Uterus (tissue), 4 donors: ENCODE results near the gene GALNTL6. TPM values are rescaled to one million over a fixed set of nuclear protein-coding genes. Genes with fewer than 3 reads are reported as not detected.

ENCODE experiments used
- DNase-seq, 2 donors: peaks; one replicate each; pipeline ENCODE4 v3.0.0-alpha.2; 2019 to 2020
- H3K27ac ChIP-seq, 2 donors: fragments of 200-600 bp; sonication (generic); 1 replicate in 1 of 2; 2 replicates in 1 of 2; pipeline ENCODE4 v1.5.1; 2016 to 2018
- H3K27me3 ChIP-seq, 2 donors: fragments of 200-600 bp; sonication (generic); one replicate each; pipeline ENCODE4 v1.5.1; 2018 to 2019; ENCODE audit warnings: control low read depth in 1 of 2
- H3K36me3 ChIP-seq, 2 donors: fragments of 200-600 bp; sonication (generic); one replicate each; pipeline ENCODE4 v1.5.1; 2019; ENCODE audit warnings: control low read depth in 1 of 2
- H3K4me1 ChIP-seq, 2 donors: fragments of 200-600 bp; sonication (generic); one replicate each; pipeline ENCODE4 v1.5.1; 2018 to 2019; ENCODE audit warnings: control low read depth in 1 of 2
- H3K4me3 ChIP-seq, 2 donors: fragments of 200-600 bp; sonication (generic); 1 replicate in 1 of 2; 2 replicates in 1 of 2; pipeline ENCODE4 v1.5.1; 2018 to 2019; ENCODE audit warnings: mild to moderate bottlenecking in 1 of 2
- H3K9me3 ChIP-seq, 2 donors: fragments of 200-600 bp; sonication (generic); one replicate each; pipeline ENCODE4 v1.5.1; 2019; ENCODE audit warnings: control low read depth in 1 of 2
- POLR2A ChIP-seq, 2 donors: fragments of 450-650 bp; IDR thresholded peaks; one replicate each; pipeline ENCODE4 v1.6.1; 2016; ENCODE audit warnings: antibody characterized with exemption in 2 of 2, mild to moderate bottlenecking in 1 of 2, moderate library complexity in 1 of 2
- intact Hi-C: fragments of 100-400 bp; cut with DNase I; formaldehyde crosslinking; loops from one replicate; pipeline ENCODE4 v1.15.1; 2023; ENCODE audit warnings: low total_unique reads
- total RNA-seq, 4 donors: library from RNA; depleted of rRNA in 3 of 4; stranded (reverse); fragments of >200 nt in 3 of 4; gene quantifications; one replicate each; pipeline versions ENCODE4 v1.1.0 to v1.2.4, GENCODE V29; 2014 to 2023
- TF ChIP-seq, protein P1 (sequence below), 4 experiments: fragments of 200-600 bp in 2 of 4; fragments of 450-650 bp in 2 of 4; sonication (generic) in 2 of 4; IDR thresholded peaks; one replicate each; pipeline ENCODE4 v1.5.1; 2016 to 2019; ENCODE audit warnings: antibody characterized with exemption in 4 of 4, mild to moderate bottlenecking in 2 of 4, moderate library complexity in 1 of 4
- donor health status: DM: yes; HTN: yes; CAD: no.

Gene GALNTL6
- total RNA-seq, 4 donors from 2014 or later = 2.6 TPM; not detected in 3

DNA sequence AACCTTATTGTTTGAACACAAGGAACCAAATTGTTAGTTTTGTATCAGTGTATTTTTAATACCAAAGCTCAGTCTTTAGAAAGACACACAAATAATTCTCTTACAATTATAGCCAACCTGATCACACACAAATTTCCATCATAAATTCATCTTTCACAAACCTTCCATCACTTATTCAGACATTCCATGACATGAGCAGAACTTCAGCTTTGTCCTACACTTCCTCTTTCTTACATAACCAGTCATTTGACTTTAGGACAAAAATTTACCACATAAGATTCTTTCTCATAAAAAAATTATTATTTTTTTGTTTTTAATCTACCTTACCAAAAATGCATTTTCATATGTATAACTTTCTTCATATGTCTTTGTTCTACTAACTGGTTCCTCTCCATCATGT, 312.2 kb downstream of the GALNTL6 start:
- Histone ChIP-seq H3K27me3 (no peaks in the 10 kb centered on the region), H3K4me1 (no peaks in the 10 kb centered on the region), H3K4me3 (no peak overlapping the region), H3K9me3 (no peaks in the 10 kb centered on the region), H3K36me3 (no peaks in the 10 kb centered on the region), H3K27ac (no peak overlapping the region)
- no peak for DNase-seq
- TF ChIP-seq, protein P1, sequence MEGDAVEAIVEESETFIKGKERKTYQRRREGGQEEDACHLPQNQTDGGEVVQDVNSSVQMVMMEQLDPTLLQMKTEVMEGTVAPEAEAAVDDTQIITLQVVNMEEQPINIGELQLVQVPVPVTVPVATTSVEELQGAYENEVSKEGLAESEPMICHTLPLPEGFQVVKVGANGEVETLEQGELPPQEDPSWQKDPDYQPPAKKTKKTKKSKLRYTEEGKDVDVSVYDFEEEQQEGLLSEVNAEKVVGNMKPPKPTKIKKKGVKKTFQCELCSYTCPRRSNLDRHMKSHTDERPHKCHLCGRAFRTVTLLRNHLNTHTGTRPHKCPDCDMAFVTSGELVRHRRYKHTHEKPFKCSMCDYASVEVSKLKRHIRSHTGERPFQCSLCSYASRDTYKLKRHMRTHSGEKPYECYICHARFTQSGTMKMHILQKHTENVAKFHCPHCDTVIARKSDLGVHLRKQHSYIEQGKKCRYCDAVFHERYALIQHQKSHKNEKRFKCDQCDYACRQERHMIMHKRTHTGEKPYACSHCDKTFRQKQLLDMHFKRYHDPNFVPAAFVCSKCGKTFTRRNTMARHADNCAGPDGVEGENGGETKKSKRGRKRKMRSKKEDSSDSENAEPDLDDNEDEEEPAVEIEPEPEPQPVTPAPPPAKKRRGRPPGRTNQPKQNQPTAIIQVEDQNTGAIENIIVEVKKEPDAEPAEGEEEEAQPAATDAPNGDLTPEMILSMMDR (IDR thresholded peaks at IDR 0.05) = no peak
- no peak for TF ChIP-seq POLR2A (IDR thresholded peaks at IDR 0.05)
- intact Hi-C loops = no loop called here

DNA sequence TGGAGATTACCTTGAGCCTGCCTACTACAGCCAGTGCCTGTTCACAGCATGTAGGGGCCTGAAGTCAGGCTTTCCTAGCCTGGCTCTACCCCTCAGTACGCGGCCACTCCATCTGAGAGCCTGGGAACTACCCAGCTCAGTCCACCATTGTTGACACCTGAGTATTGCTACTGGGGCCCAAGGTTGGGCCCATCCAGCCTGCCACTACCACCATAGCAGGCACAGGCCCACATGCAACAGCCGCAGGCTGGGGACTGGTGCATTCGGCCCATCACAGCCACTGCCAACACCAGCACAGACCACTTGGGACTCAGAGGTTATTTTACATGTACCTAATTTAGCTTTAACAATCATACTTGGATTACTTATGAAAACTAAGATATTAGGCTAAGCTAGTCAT, 314.0 kb downstream of the GALNTL6 start:
- no peaks in the 10 kb centered on the region for H3K27me3 ChIP-seq

DNA sequence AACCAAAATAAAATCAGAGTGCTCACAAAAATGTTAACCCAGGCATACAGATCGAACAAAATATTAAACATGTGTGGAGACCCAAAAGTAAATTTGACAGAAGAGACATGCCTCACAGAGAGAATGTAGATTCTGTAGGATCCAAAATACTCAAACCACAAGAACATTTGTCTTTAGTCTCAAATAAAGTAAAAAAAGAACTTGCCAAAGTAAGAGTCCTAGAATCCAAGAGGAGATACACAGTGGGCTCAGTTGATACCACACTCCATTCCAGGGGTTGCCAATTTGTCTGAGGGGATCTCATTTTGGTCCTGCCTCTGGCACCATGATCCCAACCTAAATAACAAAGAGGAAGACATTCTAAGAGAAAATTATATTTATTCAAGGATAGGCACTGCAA, 316.4 kb downstream of the GALNTL6 start:
- Histone ChIP-seq H3K27ac (no peak overlapping the region), H3K4me3 (no peak overlapping the region), H3K36me3 (no peaks in the 10 kb centered on the region), H3K27me3 (no peaks in the 10 kb centered on the region), H3K9me3 (no peaks in the 10 kb centered on the region), H3K4me1 (no peaks in the 10 kb centered on the region)
- DNase-seq = no peak
- TF ChIP-seq, protein P1 (IDR thresholded peaks at IDR 0.05) = no peak
- TF ChIP-seq POLR2A (IDR thresholded peaks at IDR 0.05) = no peak
- intact Hi-C loops = no loop called here

More for the DNA sequence above, 314.0 kb downstream of the GALNTL6 start:
- no peak for DNase-seq
- Histone ChIP-seq H3K36me3 (no peaks in the 10 kb centered on the region), H3K27ac (no peak overlapping the region), H3K9me3 (no peaks in the 10 kb centered on the region), H3K4me3 (no peak overlapping the region), H3K4me1 (no peaks in the 10 kb centered on the region)
- TF ChIP-seq, protein P1 (IDR thresholded peaks at IDR 0.05) = no peak
- no peak for TF ChIP-seq POLR2A (IDR thresholded peaks at IDR 0.05)
- intact Hi-C loops = no loop called here

DNA sequence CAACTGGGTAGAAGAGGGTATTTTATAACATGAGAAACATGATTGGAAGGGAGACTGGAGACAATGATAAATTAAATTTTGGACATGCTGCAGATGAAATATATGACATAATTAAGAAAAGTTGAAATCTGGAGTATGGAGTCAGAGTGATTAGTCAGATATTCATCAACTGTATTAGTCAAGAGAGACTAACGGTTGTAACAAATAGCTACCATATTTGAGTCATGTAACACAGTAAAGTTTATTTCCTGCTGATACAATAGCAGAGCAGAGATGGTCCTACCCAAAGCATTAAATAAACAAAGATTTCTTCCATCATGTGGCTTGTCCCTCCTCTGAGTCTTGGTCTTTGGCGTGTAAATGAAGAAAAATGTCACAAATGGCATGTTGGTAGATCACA, 321.3 kb downstream of the GALNTL6 start:
- no peaks in the 10 kb centered on the region for H3K36me3 ChIP-seq
- H3K4me1 ChIP-seq = no peaks in the 10 kb centered on the region
- intact Hi-C loops = no loop called here
- no peak for TF ChIP-seq POLR2A (IDR thresholded peaks at IDR 0.05)
- H3K9me3 ChIP-seq = no peaks in the 10 kb centered on the region
- DNase-seq = no peak
- no peaks in the 10 kb centered on the region for H3K27me3 ChIP-seq
- H3K4me3 ChIP-seq = no peak overlapping the region
- H3K27ac ChIP-seq = no peak overlapping the region

DNA sequence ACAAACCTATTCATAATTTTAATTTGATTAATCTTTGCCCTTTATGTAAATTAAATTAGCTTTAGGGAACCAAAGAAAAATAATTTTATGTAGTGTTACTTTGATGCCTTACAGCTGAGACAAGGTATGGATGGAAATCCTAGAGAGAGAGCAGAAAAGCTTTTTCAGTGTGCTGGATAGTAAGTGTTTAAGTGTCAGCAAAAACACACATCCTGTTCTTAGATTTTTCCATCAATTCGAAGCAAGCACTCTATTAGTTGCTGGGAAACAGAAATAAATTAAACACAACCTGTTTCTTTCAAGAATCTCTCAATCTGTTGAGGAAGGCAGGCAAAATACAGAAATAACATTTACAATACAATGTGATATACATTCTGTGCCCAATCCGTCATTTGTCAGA, 327.8 kb downstream of the GALNTL6 start:
- H3K27me3 ChIP-seq = no peaks in the 10 kb centered on the region
- no peak overlapping the region for H3K4me3 ChIP-seq
- no peak overlapping the region for H3K27ac ChIP-seq
- DNase-seq = no peak
- intact Hi-C loops = loop anchor here (10.0 kb wide), 1 partner anchor 1774 kb away; no protein-coding TSS in a partner anchor
- no peaks in the 10 kb centered on the region for H3K4me1 ChIP-seq
- no peaks in the 10 kb centered on the region for H3K9me3 ChIP-seq
- TF ChIP-seq POLR2A (IDR thresholded peaks at IDR 0.05) = no peak
- TF ChIP-seq, protein P1 (IDR thresholded peaks at IDR 0.05) = no peak
- no peaks in the 10 kb centered on the region for H3K36me3 ChIP-seq

DNA sequence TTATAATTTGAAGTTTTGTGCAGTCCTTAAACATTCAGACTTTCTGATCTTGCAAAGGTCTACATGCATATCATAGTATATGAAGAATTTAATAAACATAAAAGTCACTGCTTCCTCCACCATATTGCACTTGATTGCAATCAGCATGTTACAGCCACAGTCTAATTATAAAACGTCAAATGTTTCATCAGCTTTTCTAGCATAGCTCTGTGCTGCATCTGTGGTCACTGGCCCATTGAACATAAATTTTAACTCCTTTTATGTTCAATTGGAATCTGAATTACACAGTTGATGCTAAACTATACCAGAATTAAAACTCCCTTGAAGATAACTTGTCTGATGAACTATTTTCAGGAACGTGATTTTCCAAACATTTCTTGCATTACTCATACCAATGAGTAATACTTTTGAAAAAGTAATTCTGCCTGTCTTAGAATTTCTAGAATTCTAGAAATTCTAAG, 329.1 kb downstream of the GALNTL6 start:
- Histone ChIP-seq H3K27me3 (peaks cover 0 to 5% of the 10 kb centered on the region in 2 donors), H3K4me1 (no peaks in the 10 kb centered on the region), H3K4me3 (no peak overlapping the region), H3K36me3 (no peaks in the 10 kb centered on the region), H3K27ac (no peak overlapping the region), H3K9me3 (no peaks in the 10 kb centered on the region)
- intact Hi-C loops = loop anchor here (10.0 kb wide), 1 partner anchor 1772 kb away; no protein-coding TSS in a partner anchor
- TF ChIP-seq, protein P1 (IDR thresholded peaks at IDR 0.05) = no peak
- no peak for TF ChIP-seq POLR2A (IDR thresholded peaks at IDR 0.05)
- no peak for DNase-seq
